GM18867 (cell line): ENCODE results near the gene NPTX2.

ENCODE experiments used
- ATAC-seq: cut with Tn5 transposase; IDR thresholded peaks from one replicate; pipeline ENCODE4 v1.9.1; 2021; ENCODE audit warnings: mild to moderate bottlenecking, moderate library complexity; ENCODE audit not compliant: unreplicated experiment

Gene NPTX2

DNA sequence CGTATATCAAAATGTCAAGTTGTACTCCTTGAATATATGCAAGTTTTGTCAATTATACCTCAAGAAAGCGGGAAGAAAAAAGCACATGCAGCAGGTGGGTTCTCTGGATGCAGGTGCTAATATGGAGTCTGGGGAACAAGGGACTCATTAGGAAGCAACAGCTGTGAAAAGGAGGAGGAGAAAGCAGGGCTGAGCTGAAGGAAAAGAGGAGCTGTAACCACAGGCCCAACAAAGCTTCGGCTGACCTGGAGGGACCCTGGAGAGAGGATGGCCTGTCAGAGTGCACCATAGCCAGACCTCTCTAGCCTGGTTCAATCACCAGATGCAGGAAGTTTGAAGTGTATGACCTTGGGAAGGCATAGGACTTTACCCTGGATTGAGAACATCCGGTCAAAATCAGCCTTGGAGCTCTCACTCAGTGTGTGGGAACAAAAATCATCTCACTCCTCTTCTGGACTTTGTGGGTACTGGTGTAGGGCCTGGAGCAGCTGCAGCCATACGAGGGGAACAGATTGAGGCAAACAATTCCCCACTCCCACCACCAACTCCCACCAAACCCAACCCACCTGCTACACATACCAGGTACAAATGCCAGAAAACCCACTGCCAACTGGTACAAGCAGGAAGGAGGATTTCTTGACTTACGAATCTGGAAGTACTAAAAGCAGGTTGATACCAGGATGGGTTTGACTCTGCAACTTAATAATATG is 36.7 kb downstream of the NPTX2 start:
- no peak for ATAC-seq

DNA sequence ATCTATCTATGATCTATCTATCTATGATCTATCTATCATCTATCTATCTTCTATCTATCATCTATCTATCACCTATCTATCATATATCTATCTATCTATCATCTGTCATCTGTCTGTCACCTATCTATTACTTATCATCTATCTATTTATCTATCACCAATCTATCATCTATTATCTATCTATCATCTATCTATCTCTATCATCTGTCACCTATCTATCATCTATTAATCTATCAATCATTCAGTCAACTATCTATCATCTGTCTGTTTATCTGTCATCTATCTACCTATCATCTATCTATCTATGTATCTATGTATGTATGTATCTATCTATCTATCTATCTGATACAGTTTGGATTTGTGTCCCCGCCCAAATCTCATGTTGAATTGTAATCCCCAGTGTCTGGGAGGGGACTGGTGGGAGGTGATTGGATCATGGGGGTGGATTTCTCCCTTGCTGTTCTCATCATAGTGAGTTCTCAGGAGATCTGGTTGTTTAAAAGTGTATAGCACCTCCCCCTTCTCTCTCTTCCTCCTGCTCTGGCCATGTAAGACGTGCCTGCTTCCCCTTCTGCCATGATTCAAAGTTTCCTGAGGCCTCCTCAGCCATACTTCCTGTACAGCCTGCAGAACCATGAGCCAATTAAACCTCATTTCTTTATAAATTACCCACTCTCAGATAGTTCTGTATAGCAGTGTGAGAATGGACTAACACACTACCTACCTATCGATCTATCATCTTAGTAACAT is 37.6 kb downstream of the NPTX2 start:
- ATAC-seq: no peak

DNA sequence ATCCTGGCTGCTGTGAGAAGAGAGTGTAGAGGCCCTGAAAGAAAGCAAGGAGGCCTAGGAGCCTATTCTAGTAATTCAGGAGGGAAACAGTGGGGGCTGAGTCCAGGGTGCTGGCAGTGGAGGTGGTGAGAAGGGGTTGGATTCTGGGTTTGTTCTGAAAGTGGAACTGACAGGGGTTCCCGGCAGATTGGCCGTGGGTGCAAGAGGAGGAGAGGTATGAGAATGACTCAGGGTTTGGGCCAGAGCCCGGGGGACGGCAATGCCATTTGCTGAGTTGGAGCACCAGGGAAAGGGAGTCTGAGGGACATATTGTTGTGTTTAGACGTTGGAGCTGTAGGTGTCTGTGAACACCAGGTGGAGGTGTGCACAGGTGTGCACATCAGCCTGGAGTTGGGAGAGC is 38.5 kb downstream of the NPTX2 start:
- ATAC-seq: no peak

DNA sequence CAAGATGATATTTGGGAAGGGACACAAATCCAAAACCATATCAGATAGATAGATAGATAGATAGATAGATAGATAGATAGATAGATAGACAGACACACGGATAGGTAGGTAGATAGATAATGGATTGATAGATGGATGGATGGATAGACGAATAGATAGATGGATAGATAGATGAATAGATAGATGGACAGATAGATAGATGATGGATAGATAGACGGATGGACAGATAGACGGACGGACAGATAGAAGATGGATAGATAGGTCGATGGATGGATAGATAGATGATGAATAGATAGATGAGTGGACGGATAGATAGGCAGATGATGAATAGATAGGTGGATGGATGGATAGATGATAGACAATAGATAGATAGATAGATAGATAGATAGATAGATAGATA is 39.8 kb downstream of the NPTX2 start:
- ATAC-seq: no peak

DNA sequence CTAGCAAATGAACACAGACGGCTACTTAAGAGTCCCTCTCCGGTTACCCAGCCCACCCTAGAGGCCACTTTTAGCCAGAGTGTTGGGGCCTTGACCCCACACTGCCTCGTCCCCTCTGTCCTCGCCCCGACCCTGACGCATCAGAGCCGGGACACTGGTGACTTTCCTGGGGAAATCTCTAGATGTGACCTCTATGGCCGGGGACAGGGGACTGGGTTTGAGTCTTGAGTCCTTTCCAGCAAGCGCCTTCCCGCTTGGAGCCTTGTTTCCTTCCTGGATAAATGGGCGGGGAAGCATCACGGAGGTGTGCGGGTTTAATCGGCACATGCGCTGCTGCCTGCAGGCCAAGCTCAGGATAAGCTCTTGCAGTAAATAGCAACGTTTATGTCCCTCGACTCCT is 40.7 kb downstream of the NPTX2 start:
- no peak for ATAC-seq

DNA sequence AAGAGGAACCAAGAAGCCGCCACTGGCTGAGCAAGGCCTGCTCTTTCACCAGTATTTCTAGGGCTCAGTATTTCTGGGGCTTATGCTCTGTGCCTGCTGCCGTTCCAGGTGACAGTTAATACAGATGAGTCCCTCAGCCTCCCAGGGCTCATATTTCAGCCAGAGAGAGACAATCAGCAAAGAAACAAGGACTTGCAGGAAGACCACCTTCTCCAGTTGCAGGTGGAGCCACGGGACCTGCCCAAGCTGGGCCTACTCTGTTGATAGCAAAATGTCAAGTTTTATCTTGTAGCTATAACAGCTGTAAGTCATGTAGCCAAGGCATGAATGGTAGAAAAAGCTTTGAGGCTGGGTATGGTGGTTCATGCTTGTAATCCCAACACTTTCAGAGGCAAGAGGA is 42.7 kb downstream of the NPTX2 start:
- no peak for ATAC-seq

DNA sequence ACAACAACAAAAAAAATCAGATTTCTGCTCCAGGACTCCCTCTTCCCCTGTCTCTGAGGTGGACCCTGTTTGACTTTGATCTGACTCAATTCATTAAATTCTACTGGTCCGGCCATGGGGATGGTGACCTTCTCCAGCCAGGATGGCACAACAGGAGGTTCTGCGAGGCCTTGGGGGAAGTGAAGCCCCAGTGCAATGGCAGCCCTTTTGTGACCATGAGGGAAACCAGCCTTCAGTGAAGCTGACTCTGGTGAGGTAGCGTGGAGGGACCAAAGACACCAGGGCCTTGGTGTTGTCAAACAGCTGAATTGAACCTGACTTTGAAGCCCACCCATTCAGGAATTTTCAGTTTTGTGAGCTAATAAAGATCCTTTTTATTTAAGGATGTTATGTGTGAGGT is 44.5 kb downstream of the NPTX2 start:
- no peak for ATAC-seq

DNA sequence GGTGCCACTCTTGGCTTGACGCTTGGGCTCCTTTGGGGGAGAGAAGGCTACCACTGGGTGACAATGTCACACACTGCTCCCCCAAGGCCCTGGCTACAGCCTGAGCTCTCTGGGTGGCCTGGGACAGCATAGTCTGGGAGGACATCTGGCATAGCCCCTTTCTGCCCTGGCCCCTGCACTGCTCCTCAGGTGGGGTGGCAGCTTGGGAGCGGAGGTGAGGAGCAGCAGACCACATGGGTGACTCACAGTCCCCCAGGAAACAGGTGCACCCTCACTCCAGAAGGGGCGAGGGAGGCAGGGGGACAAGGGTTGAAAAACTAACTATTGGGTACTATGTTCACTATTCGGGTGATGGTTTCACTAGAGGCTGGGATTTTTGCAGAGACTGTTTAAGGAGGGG is 45.2 kb downstream of the NPTX2 start:
- no peak for ATAC-seq

DNA sequence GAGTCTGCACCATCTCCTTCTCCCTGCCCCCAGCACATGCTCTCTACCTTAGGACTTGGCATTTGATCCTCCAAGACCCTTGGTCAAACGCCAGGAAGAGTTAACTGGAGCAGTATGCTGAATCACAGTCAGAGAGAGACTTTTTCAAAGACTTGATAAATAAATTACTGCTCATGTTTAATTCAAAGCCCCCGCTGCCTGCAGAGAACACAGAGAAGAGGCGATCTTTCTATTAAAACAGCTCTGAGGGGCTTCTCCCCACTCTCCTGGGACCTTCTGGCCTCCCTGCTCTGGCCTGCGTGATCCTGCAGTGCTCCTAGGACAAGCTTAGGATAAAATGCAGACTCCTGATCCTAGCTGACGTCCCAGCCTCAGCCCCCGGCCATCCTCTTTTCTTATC is 47.8 kb downstream of the NPTX2 start:
- no peak for ATAC-seq

DNA sequence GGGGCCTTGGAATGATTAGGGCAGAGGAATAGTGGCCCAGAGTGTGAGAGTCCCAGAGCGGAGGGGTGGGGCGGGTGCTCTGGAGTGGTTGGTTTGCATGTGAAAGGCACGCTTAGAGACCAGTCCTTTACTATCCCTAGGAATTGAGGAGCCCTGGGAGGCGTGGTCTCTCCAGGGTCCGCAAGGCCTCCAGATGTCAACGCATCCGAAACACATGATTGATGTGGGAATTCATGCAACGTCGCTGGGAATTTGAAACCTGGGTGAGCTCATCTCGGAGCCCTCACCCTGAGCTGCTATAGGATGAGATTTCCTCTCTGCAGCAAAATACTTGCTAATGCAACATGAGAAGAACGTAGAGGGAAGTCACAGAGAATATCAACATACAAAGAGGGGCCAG is 51.2 kb downstream of the NPTX2 start:
- no peak for ATAC-seq

DNA sequence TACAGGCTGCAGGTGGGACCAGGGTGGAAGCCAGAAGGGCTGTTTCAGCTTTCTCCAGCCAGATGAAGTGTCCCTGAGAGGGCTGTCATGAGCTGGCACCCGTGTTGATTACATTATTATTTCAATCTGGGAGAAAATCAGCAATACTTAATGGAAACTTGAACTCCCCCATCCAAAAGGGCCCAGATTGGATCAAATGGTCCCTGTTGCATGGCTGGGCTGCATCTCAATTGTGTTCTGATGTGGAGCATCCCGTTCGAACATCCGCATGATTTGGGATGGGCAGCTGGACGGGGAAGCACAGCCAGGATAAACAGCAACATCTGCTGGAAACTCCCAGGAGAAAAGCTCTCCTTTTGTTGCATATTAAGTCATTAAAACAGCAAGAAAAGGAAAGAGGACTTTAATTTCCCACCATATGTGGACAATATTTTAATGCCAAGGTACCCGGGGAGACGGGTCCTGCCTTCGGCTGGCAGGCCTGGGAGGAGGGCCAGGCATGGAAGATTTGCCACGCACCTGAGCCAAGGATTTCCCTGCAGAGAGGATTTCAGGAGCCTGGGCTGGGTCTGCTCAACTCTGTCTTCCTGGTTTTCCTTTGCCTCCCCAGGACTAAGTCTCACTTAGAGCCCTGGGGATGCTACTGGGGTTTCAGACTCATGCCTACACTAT is 52.4 kb downstream of the NPTX2 start:
- no peak for ATAC-seq

DNA sequence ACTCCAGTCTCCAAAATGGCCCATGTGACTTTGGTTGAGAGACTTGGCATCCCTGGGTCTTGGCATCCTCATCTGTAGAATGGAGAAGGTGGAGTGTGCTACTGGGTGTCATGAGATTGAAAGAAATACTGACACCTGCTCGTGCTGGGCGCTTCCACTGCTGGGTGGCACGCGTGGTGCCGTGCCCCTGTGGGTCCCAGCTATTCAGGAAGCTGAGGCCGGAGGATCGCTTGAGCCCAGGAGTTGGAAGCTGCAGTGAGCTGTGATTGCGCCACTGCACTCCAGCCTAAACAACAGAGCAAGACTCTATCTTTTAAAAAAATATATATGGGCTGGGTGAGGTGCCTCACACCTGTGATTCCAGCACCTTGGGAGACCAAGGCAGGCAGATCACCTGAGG is 53.1 kb downstream of the NPTX2 start:
- no peak for ATAC-seq

DNA sequence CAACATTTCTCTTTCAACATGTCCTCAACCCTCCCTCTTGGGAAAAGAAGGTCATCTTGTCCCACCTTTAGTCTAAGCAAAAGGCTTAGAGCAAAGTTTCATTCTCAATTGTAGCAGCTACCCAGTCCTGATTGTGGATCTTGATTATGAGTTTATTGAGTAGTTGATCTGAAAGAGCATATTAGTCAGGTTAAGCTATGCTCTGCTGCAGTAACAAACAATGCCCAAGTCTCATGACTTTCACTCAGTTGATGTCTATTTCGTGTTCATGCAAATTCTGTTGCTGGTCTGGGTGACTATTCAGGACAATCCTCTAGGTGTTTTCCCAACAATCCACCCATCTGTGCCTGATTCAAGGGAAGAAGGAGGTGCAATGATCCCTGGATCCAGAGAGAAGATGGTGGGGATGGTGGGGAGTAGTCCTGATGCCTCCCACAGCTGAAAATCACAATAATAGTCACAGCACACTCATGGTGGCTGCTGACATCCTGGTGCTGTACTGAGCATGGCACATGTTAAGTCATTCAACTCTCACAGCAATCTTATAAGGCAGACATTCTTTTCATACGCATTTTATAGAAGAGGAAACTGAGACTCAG is 54.7 kb downstream of the NPTX2 start:
- ATAC-seq: no peak

DNA sequence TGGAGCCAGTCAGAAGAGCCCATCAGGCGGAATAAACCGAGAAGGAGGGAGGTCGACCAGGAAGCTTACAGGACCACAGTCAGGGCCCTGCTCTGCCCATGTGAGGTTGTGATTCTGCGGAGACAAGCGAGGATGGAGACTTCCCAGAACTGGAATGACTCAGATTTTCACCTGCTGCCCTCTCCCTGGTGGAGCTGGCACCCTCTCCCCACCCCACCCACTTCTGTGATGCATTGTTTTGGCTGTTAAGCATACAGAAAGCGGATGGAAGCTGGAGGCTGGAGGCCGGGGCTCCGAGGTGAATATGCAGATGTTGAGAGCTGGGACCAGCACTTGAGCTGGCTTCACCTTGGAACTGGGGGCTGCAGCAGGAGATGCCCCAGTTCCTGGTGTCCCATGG is 57.4 kb downstream of the NPTX2 start:
- no peak for ATAC-seq

DNA sequence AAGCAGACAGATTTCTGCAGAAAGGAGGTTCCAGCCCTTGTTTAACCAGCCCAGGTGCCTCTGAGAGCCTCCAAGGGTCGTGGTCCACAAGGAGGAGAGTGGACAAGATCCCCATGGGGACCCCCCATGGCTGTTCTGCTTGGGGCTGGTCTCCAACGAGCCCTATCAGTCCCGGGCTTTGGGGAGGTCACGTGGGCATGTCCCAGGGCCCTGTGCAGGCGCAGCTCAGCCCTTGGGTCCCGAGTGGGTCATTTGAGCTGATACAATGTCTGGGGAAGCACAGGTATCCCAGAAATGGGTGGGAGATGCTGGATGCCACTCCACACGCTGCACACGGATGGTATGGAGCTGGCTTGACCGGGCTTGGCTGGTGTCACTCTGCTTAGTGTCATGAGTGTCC is 57.8 kb downstream of the NPTX2 start:
- ATAC-seq: no peak

DNA sequence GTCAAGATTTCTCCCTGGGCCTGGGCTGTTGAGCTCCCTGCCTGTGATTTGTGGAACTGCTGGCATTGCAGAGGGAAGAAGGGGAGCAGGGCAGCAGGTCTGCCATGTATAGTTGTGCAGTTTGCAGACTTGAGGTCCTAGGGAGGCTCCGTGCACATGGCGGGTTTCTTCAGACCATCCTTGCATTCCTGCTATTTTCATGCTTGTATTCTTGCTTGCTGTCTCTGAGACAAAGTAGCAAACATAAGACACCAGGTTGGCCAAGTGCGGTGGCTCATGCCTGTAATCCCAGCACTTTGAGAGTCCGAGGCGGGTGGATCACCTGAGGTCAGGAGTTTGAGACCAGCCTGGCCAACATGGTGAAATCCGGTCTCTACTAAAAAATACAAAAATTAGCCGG is 61.1 kb downstream of the NPTX2 start:
- no peak for ATAC-seq
